CD4-positive, alpha-beta T cell (primary cell): Measurements from ENCODE around the gene GAB1. TPM values are rescaled to one million over a fixed set of nuclear protein-coding genes. Genes with fewer than 3 reads are reported as not detected.

Source experiments
- ATAC-seq: fragments of 200-7000 bp; cut with Tn5 transposase; one replicate; pipeline ENCODE4 v1.10.0; 2022; ENCODE audit warnings: mild to moderate bottlenecking; ENCODE audit not compliant: poor library complexity
- CTCF ChIA-PET: fragments of 350-600 bp; sonication (Branson Sonifier 250); formaldehyde crosslinking; loops from one replicate; lab custom pipeline; 2021; ENCODE audit warnings: antibody characterized with exemption, inconsistent platforms; lab: Charles Lee
- POLR2A ChIA-PET: fragments of 350-600 bp; sonication (Branson Sonifier 250); formaldehyde crosslinking; loops from one replicate; lab custom pipeline; 2021; ENCODE audit warnings: antibody characterized with exemption, inconsistent platforms; lab: Charles Lee
- DNase-seq, 14 experiments: peaks; one replicate each; pipeline ENCODE4 v3.0.0-alpha.2; 2013 to 2020; ENCODE audit warnings: mixed read lengths in 2 of 14
- H3K27ac ChIP-seq, 2 donors: one replicate each; pipeline versions ENCODE4 v1.5.1 to v1.7.0; 2013; ENCODE audit warnings: low read length in 2 of 2, low read depth in 1 of 2, mild to moderate bottlenecking in 1 of 2
- H3K27me3 ChIP-seq, 2 experiments: 1 replicate in 1 of 2; 2 replicates in 1 of 2; pipeline versions ENCODE4 v1.6.1 to v1.7.0; 2013; ENCODE audit warnings: low read length in 2 of 2, control low read depth in 1 of 2, mild to moderate bottlenecking in 1 of 2, moderate library complexity in 1 of 2; ENCODE audit not compliant: insufficient read depth in 2 of 2, control insufficient read depth in 1 of 2
- H3K36me3 ChIP-seq: one replicate; pipeline ENCODE4 v1.6.1; 2013; ENCODE audit warnings: low read length, control low read depth; ENCODE audit not compliant: insufficient read depth
- H3K4me1 ChIP-seq: one replicate; pipeline ENCODE4 v1.6.1; 2013; ENCODE audit warnings: low read length, control low read depth; ENCODE audit not compliant: insufficient read depth
- H3K4me3 ChIP-seq: one replicate; pipeline ENCODE4 v1.5.1; 2013; ENCODE audit warnings: mild to moderate bottlenecking, low read length, moderate library complexity
- H3K9me3 ChIP-seq, 2 experiments: 1 replicate in 1 of 2; 2 replicates in 1 of 2; pipeline versions ENCODE4 v1.6.1 to v1.7.0; 2013; ENCODE audit warnings: low read length in 2 of 2, mild to moderate bottlenecking in 2 of 2, control low read depth in 1 of 2, moderate library complexity in 1 of 2; ENCODE audit not compliant: control insufficient read depth in 1 of 2, insufficient read depth in 1 of 2
- H3K27ac Mint-ChIP-seq: one replicate; pipeline ENCODE4 v1.8.0; 2020; ENCODE audit warnings: mixed read lengths
- H3K27me3 Mint-ChIP-seq: one replicate; pipeline ENCODE4 v1.8.0; 2021; ENCODE audit warnings: mixed read lengths
- H3K36me3 Mint-ChIP-seq: one replicate; pipeline ENCODE4 v1.8.0; 2021; ENCODE audit warnings: low read depth, mixed read lengths
- H3K4me1 Mint-ChIP-seq: one replicate; pipeline ENCODE4 v1.8.0; 2021; ENCODE audit warnings: low read depth, mixed read lengths
- H3K4me3 Mint-ChIP-seq: one replicate; pipeline ENCODE4 v1.8.0; 2020; ENCODE audit warnings: mild to moderate bottlenecking, mixed read lengths
- H3K9me3 Mint-ChIP-seq: one replicate; pipeline ENCODE4 v1.8.0; 2020; ENCODE audit warnings: mixed read lengths
- CTCF ChIP-seq: fragments of 200-600 bp; IDR thresholded peaks from one replicate; pipeline ENCODE4 v1.8.0; 2022; ENCODE audit warnings: antibody characterized with exemption, mild to moderate bottlenecking
- intact Hi-C, 2 experiments: fragments of 100-400 bp; cut with DNase I in 1 of 2; cut with micrococcal nuclease in 1 of 2; formaldehyde crosslinking; loops; one replicate each; pipeline versions ENCODE4 v1.15.1 to v1.9.0; 2023 to 2025; cut with DNase I, micrococcal nuclease
- total RNA-seq, 174 experiments: library from RNA in 2 of 174; stranded (reverse) in 2 of 174; gene quantifications; one replicate each; pipeline ENCODE4 v1.2.3 and lab custom pipeline; 2021 to 2026

GAB1 gene
- total RNA-seq, 2 experiments from 2014 or later: 0.27 to 0.64 TPM

GRCh38 chr4:143437476-143437875 is 100.8 kb downstream of the GAB1 start:
- H3K4me3 Mint-ChIP-seq: no peak overlapping the region
- no peak overlapping the region for H3K27ac ChIP-seq
- no peaks in the 10 kb centered on the region for H3K4me1 Mint-ChIP-seq
- no peaks in the 10 kb centered on the region for H3K4me1 ChIP-seq
- H3K9me3 Mint-ChIP-seq: no peaks in the 10 kb centered on the region
- no peaks in the 10 kb centered on the region for H3K9me3 ChIP-seq
- H3K36me3 Mint-ChIP-seq: no peaks in the 10 kb centered on the region
- H3K27me3 ChIP-seq: no peaks in the 10 kb centered on the region
- intact Hi-C loops: no loop called here
- no peaks in the 10 kb centered on the region for H3K36me3 ChIP-seq
- CTCF ChIA-PET: no interaction called here
- ATAC-seq: no peak
- no peak for TF ChIP-seq CTCF
- H3K4me3 ChIP-seq: no peak overlapping the region
- DNase-seq: no peak
- H3K27ac Mint-ChIP-seq: no peak overlapping the region
- POLR2A ChIA-PET: no interaction called here
- H3K27me3 Mint-ChIP-seq: no peaks in the 10 kb centered on the region

GRCh38 chr4:143437937-143438336 is 101.3 kb downstream of the GAB1 start:
- Mint-ChIP-seq H3K9me3 (no peaks in the 10 kb centered on the region), H3K4me3 (no peak overlapping the region), H3K27me3 (no peaks in the 10 kb centered on the region), H3K36me3 (no peaks in the 10 kb centered on the region), H3K4me1 (no peaks in the 10 kb centered on the region), H3K27ac (no peak overlapping the region)
- intact Hi-C loops: no loop called here
- Histone ChIP-seq H3K36me3 (no peaks in the 10 kb centered on the region), H3K4me1 (no peaks in the 10 kb centered on the region), H3K9me3 (no peaks in the 10 kb centered on the region), H3K4me3 (no peak overlapping the region), H3K27ac (no peak overlapping the region), H3K27me3 (no peaks in the 10 kb centered on the region)
- CTCF ChIA-PET: no interaction called here
- POLR2A ChIA-PET: no interaction called here
- ATAC-seq (no peak), DNase-seq (no peak)
- TF ChIP-seq CTCF: no peak

GRCh38 chr4:143438710-143439109 is 102.0 kb downstream of the GAB1 start:
- no peaks in the 10 kb centered on the region for H3K4me1 ChIP-seq
- DNase-seq (no peak), ATAC-seq (no peak)
- H3K36me3 ChIP-seq: no peaks in the 10 kb centered on the region
- H3K4me3 ChIP-seq: no peak overlapping the region
- TF ChIP-seq CTCF: no peak
- Mint-ChIP-seq H3K36me3 (no peaks in the 10 kb centered on the region), H3K27me3 (no peaks in the 10 kb centered on the region), H3K4me3 (no peak overlapping the region), H3K4me1 (no peaks in the 10 kb centered on the region), H3K27ac (no peak overlapping the region), H3K9me3 (no peaks in the 10 kb centered on the region)
- ChIA-PET CTCF (no interaction called here), POLR2A (no interaction called here)
- no peaks in the 10 kb centered on the region for H3K9me3 ChIP-seq
- H3K27me3 ChIP-seq: no peaks in the 10 kb centered on the region
- no peak overlapping the region for H3K27ac ChIP-seq
- intact Hi-C loops: no loop called here
